Measurements from ENCODE around the gene PAH. TPM values are rescaled to one million over a fixed set of nuclear protein-coding genes. Genes with fewer than 3 reads are reported as not detected.

Gene PAH
- total and polyA plus RNA-seq, 10 of the 15 experiments (the other 5 are each of a cell fraction or from before 2014, with no cell fraction given), result 0.20 to 4.8 (median 0.55) TPM; not detected in 1

DNA sequence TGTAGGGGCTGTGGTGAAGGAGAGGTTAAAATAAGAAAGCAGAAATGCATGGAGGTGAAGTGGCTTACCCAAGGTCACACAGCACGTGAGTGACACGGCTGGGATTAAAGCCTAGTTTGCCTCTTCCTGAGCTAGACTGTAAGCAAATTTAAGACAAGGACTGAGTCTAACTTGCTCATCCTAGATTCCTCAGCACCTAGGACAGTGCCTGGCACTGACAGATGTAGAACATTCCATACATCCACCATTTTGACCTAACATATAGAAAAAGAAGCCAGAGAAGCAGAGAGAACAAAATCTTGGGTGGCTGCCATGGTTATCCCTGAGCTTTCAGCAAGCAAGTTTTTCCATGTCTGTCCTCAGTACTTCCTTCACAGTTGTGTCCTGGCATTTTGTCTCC, 110.5 kb downstream of the PAH start:
- CTCF ChIA-PET, result interaction anchor here (0.5 to 2.4 kb wide), 3 partner anchors 10 to 507 kb away, joined by 3 to 16 read pairs (median 6); no protein-coding TSS in a partner anchor
- 56% methylated on average over 2 of the region's 2 CpGs for WGBS (ENCODE audit: insufficient coverage, insufficient replicate concordance, low lambda C conversion rate, missing lambda C conversion rate)
- no peaks in the 10 kb centered on the region for H4K20me1 ChIP-seq (ENCODE audit: control insufficient read depth, insufficient read depth)
- RAD21 ChIA-PET (ENCODE audit: unreplicated experiment), result interaction anchor here (1.1 kb wide), 1 partner anchor 67 kb away, joined by 3 read pairs; no protein-coding TSS in a partner anchor
- H3K4me1 ChIP-seq (ENCODE audit: control insufficient read depth, insufficient read depth, low read length), result no peaks in the 10 kb centered on the region
- H3K27ac ChIP-seq (ENCODE audit: control insufficient read depth, insufficient read depth), result no peak overlapping the region
- intact Hi-C loops (cut with micrococcal nuclease; ENCODE audit: unreplicated experiment), result no loop called here
- in situ Hi-C loops (cut with MboI), result no loop called here
- H2AFZ ChIP-seq (ENCODE audit: control insufficient read depth, low read depth, low read length), result no peak overlapping the region
- H3K9me3 ChIP-seq (replicated peaks; ENCODE audit: control insufficient read depth, insufficient read depth, low read length), result no peaks in the 10 kb centered on the region
- H3K9ac ChIP-seq (ENCODE audit: control insufficient read depth, insufficient read depth, low read length), result no peak overlapping the region
- H3K36me3 ChIP-seq (ENCODE audit: control insufficient read depth in 2 of 2, insufficient read depth in 2 of 2, low read length in 1 of 2), result no peaks in the 10 kb centered on the region
- ATAC-seq, result no peak
- SMC1A ChIA-PET (ENCODE audit: uncharacterized antibody, unreplicated experiment), result no interaction called here
- H3K79me2 ChIP-seq (ENCODE audit: control insufficient read depth, insufficient read depth, low read length), result no peaks in the 10 kb centered on the region
- POLR2A ChIA-PET, result no interaction called here
- H3K4me3 ChIP-seq, result no peak overlapping the region
- no TSS peak for BruUV-seq (replicated peaks)
- H3K27me3 ChIP-seq (replicated peaks in 1 of 2; ENCODE audit: control insufficient read depth in 2 of 2, insufficient read depth in 2 of 2, low read length in 1 of 2), result no peaks in the 10 kb centered on the region
- no peak for TF ChIP-seq SMARCA5 (IDR thresholded peaks at IDR 0.05)
- TF ChIP-seq, protein P1, sequence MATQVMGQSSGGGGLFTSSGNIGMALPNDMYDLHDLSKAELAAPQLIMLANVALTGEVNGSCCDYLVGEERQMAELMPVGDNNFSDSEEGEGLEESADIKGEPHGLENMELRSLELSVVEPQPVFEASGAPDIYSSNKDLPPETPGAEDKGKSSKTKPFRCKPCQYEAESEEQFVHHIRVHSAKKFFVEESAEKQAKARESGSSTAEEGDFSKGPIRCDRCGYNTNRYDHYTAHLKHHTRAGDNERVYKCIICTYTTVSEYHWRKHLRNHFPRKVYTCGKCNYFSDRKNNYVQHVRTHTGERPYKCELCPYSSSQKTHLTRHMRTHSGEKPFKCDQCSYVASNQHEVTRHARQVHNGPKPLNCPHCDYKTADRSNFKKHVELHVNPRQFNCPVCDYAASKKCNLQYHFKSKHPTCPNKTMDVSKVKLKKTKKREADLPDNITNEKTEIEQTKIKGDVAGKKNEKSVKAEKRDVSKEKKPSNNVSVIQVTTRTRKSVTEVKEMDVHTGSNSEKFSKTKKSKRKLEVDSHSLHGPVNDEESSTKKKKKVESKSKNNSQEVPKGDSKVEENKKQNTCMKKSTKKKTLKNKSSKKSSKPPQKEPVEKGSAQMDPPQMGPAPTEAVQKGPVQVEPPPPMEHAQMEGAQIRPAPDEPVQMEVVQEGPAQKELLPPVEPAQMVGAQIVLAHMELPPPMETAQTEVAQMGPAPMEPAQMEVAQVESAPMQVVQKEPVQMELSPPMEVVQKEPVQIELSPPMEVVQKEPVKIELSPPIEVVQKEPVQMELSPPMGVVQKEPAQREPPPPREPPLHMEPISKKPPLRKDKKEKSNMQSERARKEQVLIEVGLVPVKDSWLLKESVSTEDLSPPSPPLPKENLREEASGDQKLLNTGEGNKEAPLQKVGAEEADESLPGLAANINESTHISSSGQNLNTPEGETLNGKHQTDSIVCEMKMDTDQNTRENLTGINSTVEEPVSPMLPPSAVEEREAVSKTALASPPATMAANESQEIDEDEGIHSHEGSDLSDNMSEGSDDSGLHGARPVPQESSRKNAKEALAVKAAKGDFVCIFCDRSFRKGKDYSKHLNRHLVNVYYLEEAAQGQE (IDR thresholded peaks at IDR 0.05; ENCODE audit: low read depth, low read length), result peak; percentile 70; the same call in 1 of the 2 replicates
- no peak for DNase-seq (ENCODE audit: low read depth, low spot score)
- FAIRE-seq, result no peak
- H3K4me2 ChIP-seq (ENCODE audit: control insufficient read depth, insufficient read depth), result no peak overlapping the region

DNA sequence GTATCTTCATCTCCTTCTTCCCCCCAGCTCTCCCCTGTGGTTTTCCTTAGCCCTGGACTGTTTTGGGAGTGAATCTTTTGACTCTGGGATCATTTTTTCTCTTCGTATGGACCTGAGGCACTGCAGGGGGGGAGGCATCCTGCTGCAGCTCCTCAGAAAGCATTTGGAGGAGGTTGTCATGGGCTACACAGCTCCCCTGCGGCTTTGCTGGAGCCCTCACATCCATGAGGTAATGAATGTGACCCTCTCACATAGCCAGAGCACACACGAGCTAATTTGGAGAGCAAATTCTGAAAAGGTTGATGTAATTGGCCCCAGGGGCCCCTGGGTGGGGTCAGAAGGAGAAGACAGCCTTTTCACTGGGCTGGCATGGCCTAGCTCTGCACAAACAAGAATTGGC, 110.9 kb downstream of the PAH start:
- ChIA-PET RAD21 (ENCODE audit: unreplicated experiment) (interaction anchor here (1.1 kb wide), 1 partner anchor 67 kb away, joined by 3 read pairs; no protein-coding TSS in a partner anchor), SMC1A (ENCODE audit: uncharacterized antibody, unreplicated experiment) (no interaction called here), CTCF (interaction anchor here (0.5 to 2.4 kb wide), 3 partner anchors 11 to 506 kb away, joined by 3 to 16 read pairs (median 6); no protein-coding TSS in a partner anchor), POLR2A (no interaction called here)
- no TSS peak for BruUV-seq (replicated peaks)
- no peaks in the 10 kb centered on the region for H3K36me3 ChIP-seq (ENCODE audit: control insufficient read depth in 2 of 2, insufficient read depth in 2 of 2, low read length in 1 of 2)
- no peak overlapping the region for H3K9ac ChIP-seq (ENCODE audit: control insufficient read depth, insufficient read depth, low read length)
- FAIRE-seq (no peak), DNase-seq (ENCODE audit: low read depth, low spot score) (no peak), ATAC-seq (no peak)
- no peaks in the 10 kb centered on the region for H3K4me1 ChIP-seq (ENCODE audit: control insufficient read depth, insufficient read depth, low read length)
- no peaks in the 10 kb centered on the region for H3K79me2 ChIP-seq (ENCODE audit: control insufficient read depth, insufficient read depth, low read length)
- H3K4me3 ChIP-seq, result no peak overlapping the region
- intact Hi-C loops (cut with micrococcal nuclease; ENCODE audit: unreplicated experiment) (no loop called here), in situ Hi-C loops (cut with MboI) (no loop called here)
- H3K27ac ChIP-seq (ENCODE audit: control insufficient read depth, insufficient read depth), result no peak overlapping the region
- no peaks in the 10 kb centered on the region for H4K20me1 ChIP-seq (ENCODE audit: control insufficient read depth, insufficient read depth)
- H3K9me3 ChIP-seq (replicated peaks; ENCODE audit: control insufficient read depth, insufficient read depth, low read length), result no peaks in the 10 kb centered on the region
- H2AFZ ChIP-seq (ENCODE audit: control insufficient read depth, low read depth, low read length), result no peak overlapping the region
- H3K27me3 ChIP-seq (replicated peaks in 1 of 2; ENCODE audit: control insufficient read depth in 2 of 2, insufficient read depth in 2 of 2, low read length in 1 of 2), result no peaks in the 10 kb centered on the region
- 0% methylated on average over 3 of the region's 3 CpGs for WGBS (ENCODE audit: insufficient coverage, insufficient replicate concordance, low lambda C conversion rate, missing lambda C conversion rate)
- H3K4me2 ChIP-seq (ENCODE audit: control insufficient read depth, insufficient read depth), result no peak overlapping the region
- TF ChIP-seq CBX5 (IDR thresholded peaks at IDR 0.05; ENCODE audit: low read depth), result no peak
- TF ChIP-seq, protein P2, sequence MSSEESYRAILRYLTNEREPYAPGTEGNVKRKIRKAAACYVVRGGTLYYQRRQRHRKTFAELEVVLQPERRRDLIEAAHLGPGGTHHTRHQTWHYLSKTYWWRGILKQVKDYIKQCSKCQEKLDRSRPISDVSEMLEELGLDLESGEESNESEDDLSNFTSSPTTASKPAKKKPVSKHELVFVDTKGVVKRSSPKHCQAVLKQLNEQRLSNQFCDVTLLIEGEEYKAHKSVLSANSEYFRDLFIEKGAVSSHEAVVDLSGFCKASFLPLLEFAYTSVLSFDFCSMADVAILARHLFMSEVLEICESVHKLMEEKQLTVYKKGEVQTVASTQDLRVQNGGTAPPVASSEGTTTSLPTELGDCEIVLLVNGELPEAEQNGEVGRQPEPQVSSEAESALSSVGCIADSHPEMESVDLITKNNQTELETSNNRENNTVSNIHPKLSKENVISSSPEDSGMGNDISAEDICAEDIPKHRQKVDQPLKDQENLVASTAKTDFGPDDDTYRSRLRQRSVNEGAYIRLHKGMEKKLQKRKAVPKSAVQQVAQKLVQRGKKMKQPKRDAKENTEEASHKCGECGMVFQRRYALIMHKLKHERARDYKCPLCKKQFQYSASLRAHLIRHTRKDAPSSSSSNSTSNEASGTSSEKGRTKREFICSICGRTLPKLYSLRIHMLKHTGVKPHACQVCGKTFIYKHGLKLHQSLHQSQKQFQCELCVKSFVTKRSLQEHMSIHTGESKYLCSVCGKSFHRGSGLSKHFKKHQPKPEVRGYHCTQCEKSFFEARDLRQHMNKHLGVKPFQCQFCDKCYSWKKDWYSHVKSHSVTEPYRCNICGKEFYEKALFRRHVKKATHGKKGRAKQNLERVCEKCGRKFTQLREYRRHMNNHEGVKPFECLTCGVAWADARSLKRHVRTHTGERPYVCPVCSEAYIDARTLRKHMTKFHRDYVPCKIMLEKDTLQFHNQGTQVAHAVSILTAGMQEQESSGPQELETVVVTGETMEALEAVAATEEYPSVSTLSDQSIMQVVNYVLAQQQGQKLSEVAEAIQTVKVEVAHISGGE (CRISPR knock-in tag; IDR thresholded peaks at IDR 0.05), result no peak
- TF ChIP-seq, protein P3, sequence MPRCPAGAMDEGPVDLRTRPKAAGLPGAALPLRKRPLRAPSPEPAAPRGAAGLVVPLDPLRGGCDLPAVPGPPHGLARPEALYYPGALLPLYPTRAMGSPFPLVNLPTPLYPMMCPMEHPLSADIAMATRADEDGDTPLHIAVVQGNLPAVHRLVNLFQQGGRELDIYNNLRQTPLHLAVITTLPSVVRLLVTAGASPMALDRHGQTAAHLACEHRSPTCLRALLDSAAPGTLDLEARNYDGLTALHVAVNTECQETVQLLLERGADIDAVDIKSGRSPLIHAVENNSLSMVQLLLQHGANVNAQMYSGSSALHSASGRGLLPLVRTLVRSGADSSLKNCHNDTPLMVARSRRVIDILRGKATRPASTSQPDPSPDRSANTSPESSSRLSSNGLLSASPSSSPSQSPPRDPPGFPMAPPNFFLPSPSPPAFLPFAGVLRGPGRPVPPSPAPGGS (IDR thresholded peaks at IDR 0.05; ENCODE audit: borderline replicate concordance, insufficient read depth, low read depth, low read length, poor library complexity, severe bottlenecking), result no peak
- no peak for TF ChIP-seq STAT1 (conservative IDR thresholded peaks at IDR 0.05)
- TF ChIP-seq PAX8 (IDR thresholded peaks at IDR 0.05), result no peak
- TF ChIP-seq EZH2 (IDR thresholded peaks at IDR 0.05; ENCODE audit: borderline replicate concordance, control insufficient read depth, low read depth, low read length), result no peak

Data from GM12878 (cell line).